Ovary (tissue), 9 donors: ENCODE data around the gene ERP44. TPM values are rescaled to one million over a fixed set of nuclear protein-coding genes. Genes with fewer than 3 reads are reported as not detected.

Experiments
- DNase-seq, 5 donors: peaks; one replicate each; pipeline ENCODE4 v3.0.0-alpha.2; 2019 to 2020
- H3K27ac ChIP-seq, 2 donors: fragments of 200-600 bp; one replicate each; pipeline versions ENCODE4 v1.5.1 to v1.8.0; 2019 to 2022
- H3K27me3 ChIP-seq: fragments of 200-600 bp; one replicate; pipeline ENCODE4 v1.8.0; 2022
- H3K36me3 ChIP-seq: fragments of 200-600 bp; sonication (generic); one replicate; pipeline ENCODE4 v1.5.1; 2019
- H3K4me1 ChIP-seq: one replicate; pipeline ENCODE4 v1.8.1; 2013; ENCODE audit warnings: mild to moderate bottlenecking, moderate library complexity; ENCODE audit not compliant: insufficient read depth
- H3K4me3 ChIP-seq: fragments of 200-600 bp; sonication (generic); one replicate; pipeline ENCODE4 v1.5.1; 2017
- H3K9me3 ChIP-seq, 2 donors: fragments of 200-600 bp in 1 of 2; sonication (generic) in 1 of 2; one replicate each; pipeline versions ENCODE4 v1.5.1 to v1.8.1; 2013 to 2019; ENCODE audit warnings: mild to moderate bottlenecking in 1 of 2, moderate library complexity in 1 of 2
- EP300 ChIP-seq: sonication (generic); formaldehyde crosslinking; IDR thresholded peaks from one replicate; pipeline ENCODE4 v1.6.1; 2017; ENCODE audit warnings: antibody characterized with exemption
- POLR2A ChIP-seq: fragments of 450-650 bp; IDR thresholded peaks from one replicate; pipeline ENCODE4 v1.6.1; 2017; ENCODE audit warnings: antibody characterized with exemption, mild to moderate bottlenecking, moderate library complexity
- WGBS, 3 donors: extraction: QIAGEN DNeasy Blood & Tissue Kit in 1 of 3; methylation state at CpG; one replicate each; pipeline versions ENCODE4 v1.1.5 to v1.1.7; 2013 to 2017; 5-methylcytosine and 5-hydroxymethylcytosine counted together
- intact Hi-C, 4 donors: fragments of 100-400 bp; cut with DNase I; formaldehyde crosslinking; loops; one replicate each; pipeline versions ENCODE4 v1.11.0 to v1.15.1; 2022 to 2023
- polyA plus RNA-seq, 2 donors: library from polyadenylated mRNA; stranded (reverse); fragments of 200-250 nt in 1 of 2; fragments of 350-450 nt in 1 of 2; fragmentation: Illumina TruSeq in 1 of 2; extraction: RNeasy Lipid Tissue Mini Kit (QIAGEN cat#74804) in 1 of 2; gene quantifications; one replicate each; pipeline ENCODE4 v1.2.3, GENCODE V29; 2013 to 2014
- total RNA-seq, 7 donors: library from RNA; depleted of rRNA in 2 of 7; stranded (reverse); fragments of >200 nt in 2 of 7; fragmentation: NEBNext Ultra II Directional in 3 of 7; extraction: Animal tissue kit (Norgen Biotek cat#: 25700) in 3 of 7; gene quantifications; one replicate each; pipeline versions ENCODE4 v1.1.0 to v1.2.4, GENCODE V29; 2016 to 2023
- TF ChIP-seq, protein P1 (sequence below), 3 donors: fragments of 450-650 bp in 2 of 3; fragments of 200-600 bp in 1 of 3; IDR thresholded peaks; one replicate each; pipeline versions ENCODE4 v1.5.1 to v1.8.0; 2016 to 2022; ENCODE audit warnings: antibody characterized with exemption in 3 of 3, mild to moderate bottlenecking in 1 of 3
- donor health status: DM: no; HTN: no; CAD: no; lungs with moderate emphysema.
- donor health status: DM: no; HTN: no; CAD: no.
- donor health status: Bipolar disorder and iron deficiency.
- donor health status: DM: yes; HTN: yes; CAD: no.
- donor health status: DM: no; HTN: no; CAD: no.
- donor health status: DM: yes; HTN: yes; CAD: no.

Gene ERP44
- total and polyA plus RNA-seq, 9 donors: 7.0 to 26.4 (median 12.6) TPM

DNA sequence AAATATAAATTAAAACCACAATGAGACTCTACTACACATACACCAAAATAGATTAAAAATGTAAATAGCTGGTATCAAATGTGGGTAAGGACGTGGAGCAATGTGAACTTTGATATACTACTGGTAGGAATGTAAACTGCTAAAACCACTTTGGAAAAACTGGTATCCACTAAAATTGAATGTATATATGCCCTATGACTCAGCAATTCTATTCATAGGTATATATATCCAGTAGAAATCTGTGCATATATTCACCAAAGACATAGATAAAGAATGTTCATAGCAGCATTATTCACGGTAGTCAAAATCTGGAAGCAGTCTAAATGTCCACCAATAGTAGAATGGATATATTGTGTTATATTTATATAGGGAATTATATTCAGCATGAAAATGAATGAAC lies 85.2 kb downstream of the ERP44 start:
- H3K27me3 ChIP-seq: no peaks in the 10 kb centered on the region
- H3K9me3 ChIP-seq: no peaks in the 10 kb centered on the region
- H3K4me3 ChIP-seq: no peak overlapping the region
- H3K36me3 ChIP-seq: no peaks in the 10 kb centered on the region
- intact Hi-C loops: no loop called here
- H3K4me1 ChIP-seq: no peaks in the 10 kb centered on the region
- DNase-seq: no peak
- TF ChIP-seq EP300 (no peak), POLR2A (no peak)
- TF ChIP-seq, protein P1, sequence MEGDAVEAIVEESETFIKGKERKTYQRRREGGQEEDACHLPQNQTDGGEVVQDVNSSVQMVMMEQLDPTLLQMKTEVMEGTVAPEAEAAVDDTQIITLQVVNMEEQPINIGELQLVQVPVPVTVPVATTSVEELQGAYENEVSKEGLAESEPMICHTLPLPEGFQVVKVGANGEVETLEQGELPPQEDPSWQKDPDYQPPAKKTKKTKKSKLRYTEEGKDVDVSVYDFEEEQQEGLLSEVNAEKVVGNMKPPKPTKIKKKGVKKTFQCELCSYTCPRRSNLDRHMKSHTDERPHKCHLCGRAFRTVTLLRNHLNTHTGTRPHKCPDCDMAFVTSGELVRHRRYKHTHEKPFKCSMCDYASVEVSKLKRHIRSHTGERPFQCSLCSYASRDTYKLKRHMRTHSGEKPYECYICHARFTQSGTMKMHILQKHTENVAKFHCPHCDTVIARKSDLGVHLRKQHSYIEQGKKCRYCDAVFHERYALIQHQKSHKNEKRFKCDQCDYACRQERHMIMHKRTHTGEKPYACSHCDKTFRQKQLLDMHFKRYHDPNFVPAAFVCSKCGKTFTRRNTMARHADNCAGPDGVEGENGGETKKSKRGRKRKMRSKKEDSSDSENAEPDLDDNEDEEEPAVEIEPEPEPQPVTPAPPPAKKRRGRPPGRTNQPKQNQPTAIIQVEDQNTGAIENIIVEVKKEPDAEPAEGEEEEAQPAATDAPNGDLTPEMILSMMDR (IDR thresholded peaks at IDR 0.05): no peak
- WGBS, 3 donors: 86 to 96% (median 88%) methylated on average over 2 of the region's 2 CpGs
- H3K27ac ChIP-seq: no peak overlapping the region

- no peaks in the 10 kb centered on the region for H3K9me3 ChIP-seq
- H3K4me3 ChIP-seq: no peak overlapping the region
- intact Hi-C loops: no loop called here
- no peaks in the 10 kb centered on the region for H3K27me3 ChIP-seq
- DNase-seq: no peak
- no peaks in the 10 kb centered on the region for H3K36me3 ChIP-seq
- no peaks in the 10 kb centered on the region for H3K4me1 ChIP-seq
- TF ChIP-seq EP300 (no peak), POLR2A (no peak)
- TF ChIP-seq, protein P1 (IDR thresholded peaks at IDR 0.05): no peak
- H3K27ac ChIP-seq: no peak overlapping the region
These were observed 86.5 kb downstream of the ERP44 start for GRCh38 chr9:100012279-100012678.

DNA sequence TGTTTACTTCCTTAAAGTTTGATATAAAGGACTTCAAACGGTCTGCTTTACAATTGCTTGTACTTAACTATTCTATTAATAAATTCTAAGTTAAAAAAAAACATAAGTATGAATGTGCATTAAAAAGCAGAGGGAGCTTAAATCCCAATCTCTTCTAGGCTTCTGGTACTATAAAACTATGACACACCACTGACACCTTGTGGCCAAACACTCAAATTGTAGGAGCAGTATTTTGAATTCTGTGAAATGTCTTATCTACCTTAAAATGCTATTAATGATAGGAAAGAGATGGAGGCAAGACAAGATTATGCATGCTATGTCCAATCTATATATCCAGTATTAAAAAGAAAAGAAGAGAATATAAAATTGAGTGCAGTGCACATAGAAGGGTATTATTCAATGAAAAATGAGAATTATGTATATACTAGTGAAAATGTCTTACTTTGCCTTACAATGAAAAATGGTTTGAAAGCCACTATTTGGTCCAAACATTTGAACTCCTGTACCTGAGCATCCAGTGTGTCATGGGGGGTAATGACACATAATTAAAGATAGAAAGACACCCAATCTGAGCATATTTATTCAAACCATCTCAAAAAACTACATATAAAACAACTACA lies 87.6 kb downstream of the ERP44 start:
- Histone ChIP-seq H3K36me3 (no peaks in the 10 kb centered on the region), H3K9me3 (no peaks in the 10 kb centered on the region), H3K27ac (no peak overlapping the region), H3K4me3 (no peak overlapping the region), H3K4me1 (no peaks in the 10 kb centered on the region), H3K27me3 (no peaks in the 10 kb centered on the region)
- intact Hi-C loops: no loop called here
- TF ChIP-seq, protein P1 (IDR thresholded peaks at IDR 0.05): no peak
- no peak for TF ChIP-seq EP300
- no peak for TF ChIP-seq POLR2A
- WGBS, 3 donors: 60 to 65% (median 64%) methylated on average over 1 of the region's 1 CpG
- DNase-seq: no peak

DNA sequence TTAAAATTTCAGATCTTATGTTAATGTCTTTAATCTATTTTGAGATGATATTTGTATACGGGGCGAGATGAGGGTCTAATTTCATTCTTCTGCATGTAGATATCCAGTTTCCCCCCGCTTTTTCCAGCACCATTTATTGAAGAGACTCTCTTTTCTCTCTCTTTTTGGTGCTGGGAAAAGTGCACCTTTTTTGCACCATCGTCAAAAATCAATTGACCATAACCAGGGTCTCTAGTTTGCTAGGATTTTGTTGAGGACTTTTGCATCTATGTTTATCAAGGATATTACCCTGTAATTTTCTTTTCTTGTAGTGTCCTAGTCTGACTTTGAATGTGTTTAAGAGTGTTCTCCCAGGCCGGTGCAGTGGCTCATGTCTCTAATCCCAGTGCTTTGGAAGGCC lies 99.0 kb downstream of the ERP44 start:
- intact Hi-C loops: no loop called here
- no peak overlapping the region for H3K27ac ChIP-seq
- 99 to 100% (median 99%) methylated on average over 5 of the region's 5 CpGs for WGBS, 3 donors

More for the DNA sequence above, 99.0 kb downstream of the ERP44 start:
- no peaks in the 10 kb centered on the region for H3K36me3 ChIP-seq
- no peak overlapping the region for H3K4me3 ChIP-seq
- no peaks in the 10 kb centered on the region for H3K27me3 ChIP-seq
- H3K9me3 ChIP-seq: no peaks in the 10 kb centered on the region
- no peak for DNase-seq
- no peaks in the 10 kb centered on the region for H3K4me1 ChIP-seq
- TF ChIP-seq, protein P1 (IDR thresholded peaks at IDR 0.05): no peak
- TF ChIP-seq EP300: no peak
